H9 (cell line): ENCODE data around the gene NUMA1. TPM values are rescaled to one million over a fixed set of nuclear protein-coding genes. Genes with fewer than 3 reads are reported as not detected.

Experiments
- DNase-seq: peaks from one replicate; pipeline ENCODE4 v3.0.0-alpha.2; 2017
- H2AFZ ChIP-seq: one replicate; pipeline ENCODE4 v1.6.1; 2013; ENCODE audit warnings: mild to moderate bottlenecking, low read length, control low read depth, moderate library complexity
- H2AK5ac ChIP-seq: 2 replicates; pipeline ENCODE4 v1.6.1; 2013; ENCODE audit warnings: low read length, control low read depth, mixed read lengths; ENCODE audit not compliant: insufficient read length
- H2BK120ac ChIP-seq: one replicate; pipeline ENCODE4 v1.6.1; 2013; ENCODE audit warnings: low read depth, mild to moderate bottlenecking, low read length, control low read depth, inconsistent platforms; ENCODE audit not compliant: poor library complexity, severe bottlenecking
- H2BK12ac ChIP-seq: 2 replicates; pipeline ENCODE4 v1.6.1; 2013; ENCODE audit warnings: low read length, control low read depth, mixed read lengths, low read depth; ENCODE audit not compliant: insufficient read length
- H2BK15ac ChIP-seq: 2 replicates; pipeline ENCODE4 v1.6.1; 2013; ENCODE audit warnings: low read depth, low read length, control low read depth
- H2BK20ac ChIP-seq: one replicate; pipeline ENCODE4 v1.6.1; 2013; ENCODE audit warnings: low read depth, mild to moderate bottlenecking, low read length, control low read depth, inconsistent platforms; ENCODE audit not compliant: poor library complexity, severe bottlenecking
- H2BK5ac ChIP-seq: 2 replicates; pipeline ENCODE4 v1.6.1; 2013; ENCODE audit warnings: low read length, control low read depth, mixed read lengths; ENCODE audit not compliant: insufficient read length
- H3K14ac ChIP-seq: 2 replicates; pipeline ENCODE4 v1.6.1; 2013; ENCODE audit warnings: low read length, control low read depth; ENCODE audit not compliant: insufficient read depth
- H3K18ac ChIP-seq: 2 replicates; pipeline ENCODE4 v1.6.1; 2013; ENCODE audit warnings: low read depth, mild to moderate bottlenecking, mixed read lengths, low read length, control low read depth; ENCODE audit not compliant: insufficient read length
- H3K23ac ChIP-seq: 2 replicates; pipeline ENCODE4 v1.6.1; 2013; ENCODE audit warnings: low read length, control low read depth, mixed read lengths, low read depth; ENCODE audit not compliant: insufficient read length
- H3K23me2 ChIP-seq: 2 replicates; pipeline ENCODE4 v1.6.1; 2013; ENCODE audit warnings: low read depth, mild to moderate bottlenecking, mixed read lengths, low read length, control low read depth; ENCODE audit not compliant: insufficient read length, poor library complexity, severe bottlenecking
- H3K27ac ChIP-seq: 2 replicates; pipeline ENCODE4 v1.5.1; 2013; ENCODE audit warnings: low read length, control low read depth, mixed read lengths, low read depth; ENCODE audit not compliant: insufficient read length
- H3K27me3 ChIP-seq: 2 replicates; pipeline ENCODE4 v1.6.1; 2013; ENCODE audit warnings: low read length, control low read depth, inconsistent platforms; ENCODE audit not compliant: insufficient read depth
- H3K4ac ChIP-seq: 2 replicates; pipeline ENCODE4 v1.6.1; 2013; ENCODE audit warnings: low read depth, mild to moderate bottlenecking, control low read depth, inconsistent platforms, low read length, moderate library complexity
- H3K4me1 ChIP-seq: 2 replicates; pipeline ENCODE4 v1.6.1; 2013; ENCODE audit warnings: low read length, control low read depth, inconsistent platforms; ENCODE audit not compliant: insufficient read depth
- H3K4me2 ChIP-seq: 2 replicates; pipeline ENCODE4 v1.6.1; 2013; ENCODE audit warnings: low read length, control low read depth, mixed read lengths; ENCODE audit not compliant: insufficient read length, insufficient read depth
- H3K56ac ChIP-seq: 2 replicates; pipeline ENCODE4 v1.6.1; 2013; ENCODE audit warnings: low read depth, mild to moderate bottlenecking, mixed read lengths, low read length, control low read depth; ENCODE audit not compliant: insufficient read length
- H3K79me1 ChIP-seq: 2 replicates; pipeline ENCODE4 v1.6.1; 2013; ENCODE audit warnings: low read depth, mild to moderate bottlenecking, moderate library complexity, low read length, control low read depth, inconsistent platforms; ENCODE audit not compliant: insufficient read depth, poor library complexity, severe bottlenecking
- H3K79me2 ChIP-seq: 2 replicates; pipeline ENCODE4 v1.6.1; 2013; ENCODE audit warnings: low read length, control low read depth, inconsistent platforms; ENCODE audit not compliant: insufficient read depth
- H3K9ac ChIP-seq: 2 replicates; pipeline ENCODE4 v1.6.1; 2013; ENCODE audit warnings: low read length, control low read depth, mixed read lengths; ENCODE audit not compliant: insufficient read length; ENCODE audit errors: extremely low read depth
- H3K9me3 ChIP-seq: one replicate; pipeline ENCODE4 v1.6.1; 2013; ENCODE audit warnings: low read depth, low read length, inconsistent platforms; ENCODE audit not compliant: control insufficient read depth
- H3T11ph ChIP-seq: one replicate; pipeline ENCODE4 v1.6.1; 2013; ENCODE audit warnings: mild to moderate bottlenecking, low read length, control low read depth, inconsistent platforms
- H4K20me1 ChIP-seq: one replicate; pipeline ENCODE4 v1.6.1; 2013; ENCODE audit not compliant: control insufficient read depth, insufficient read length, insufficient read depth
- H4K5ac ChIP-seq: 2 replicates; pipeline ENCODE4 v1.6.1; 2013; ENCODE audit warnings: low read depth, mild to moderate bottlenecking, mixed read lengths, low read length, control low read depth; ENCODE audit not compliant: insufficient read length
- H4K8ac ChIP-seq: replicated peaks from 2 replicates; pipeline ENCODE4 v1.6.1; 2013; ENCODE audit warnings: low read length, control low read depth, mixed read lengths, low read depth; ENCODE audit not compliant: insufficient read length
- H4K91ac ChIP-seq: 2 replicates; pipeline ENCODE4 v1.6.1; 2013; ENCODE audit warnings: low read depth, mild to moderate bottlenecking, moderate library complexity, mixed read lengths, low read length, control low read depth; ENCODE audit not compliant: insufficient read length
- H3K27ac Mint-ChIP-seq, 3 experiments: 2 replicates in 2 of 3; 3 replicates in 1 of 3; pipeline ENCODE4 v1.8.0; 2020 to 2021; ENCODE audit warnings: mixed read lengths in 3 of 3, mild to moderate bottlenecking in 1 of 3, moderate library complexity in 1 of 3
- H3K27me3 Mint-ChIP-seq: 2 replicates; pipeline ENCODE4 v1.8.0; 2021; ENCODE audit warnings: low read depth, mild to moderate bottlenecking, moderate library complexity, mixed read lengths
- H3K36me3 Mint-ChIP-seq, 3 experiments: 2 replicates in 2 of 3; 3 replicates in 1 of 3; pipeline ENCODE4 v1.8.0; 2020 to 2021; ENCODE audit warnings: low read depth in 3 of 3, mixed read lengths in 3 of 3; ENCODE audit not compliant: insufficient read depth in 1 of 3
- H3K4me1 Mint-ChIP-seq, 2 experiments: 2 replicates each; pipeline ENCODE4 v1.8.0; 2020; ENCODE audit warnings: mixed read lengths in 2 of 2
- H3K4me3 Mint-ChIP-seq, 2 experiments: 2 replicates in 1 of 2; 3 replicates in 1 of 2; pipeline ENCODE4 v1.8.0; 2020 to 2021; ENCODE audit warnings: mild to moderate bottlenecking in 2 of 2, mixed read lengths in 2 of 2, moderate library complexity in 1 of 2
- H3K9me3 Mint-ChIP-seq, 2 experiments: 2 replicates in 1 of 2; 3 replicates in 1 of 2; pipeline ENCODE4 v1.8.0; 2020; ENCODE audit warnings: mild to moderate bottlenecking in 2 of 2, mixed read lengths in 2 of 2, moderate library complexity in 1 of 2
- CTCF ChIP-seq: fragments of 200-600 bp; sonication (generic); conservative IDR thresholded peaks from 3 replicates; pipeline ENCODE4 v1.8.0; 2021; ENCODE audit warnings: antibody characterized with exemption, mild to moderate bottlenecking
- WGBS: extraction: QIAGEN DNeasy Blood & Tissue Kit; methylation state at CpG from one replicate; pipeline ENCODE4 v1.1.7; 2013; ENCODE audit warnings: missing lambda C conversion rate, low lambda C conversion rate, mixed read lengths; ENCODE audit not compliant: insufficient read length; ENCODE audit errors: extremely low coverage; 5-methylcytosine and 5-hydroxymethylcytosine counted together
- total RNA-seq: library from RNA; stranded (reverse); gene quantifications from 2 replicates; pipeline ENCODE4 v1.2.1, GENCODE V29; 2021

NUMA1 gene
- total RNA-seq, 1 experiment from 2014 or later: 136 TPM

GRCh38 chr11:71976551-71976950 lies 103.8 kb downstream of the NUMA1 start:
- Mint-ChIP-seq H3K27me3 (no peaks in the 10 kb centered on the region), H3K4me1 (peaks cover 2% of the 10 kb centered on the region in 2 experiments; a peak in 2 of 4 replicates), H3K9me3 (no peaks in the 10 kb centered on the region), H3K4me3 (no peak overlapping the region), H3K27ac (no peak overlapping the region), H3K36me3 (peaks cover 9 to 25% (median 16%) of the 10 kb centered on the region in 3 experiments)
- Histone ChIP-seq H2BK15ac (no peak overlapping the region), H3K4ac (no peak overlapping the region), H3K18ac (no peak overlapping the region), H2AFZ (no peak overlapping the region), H3K79me1 (no peaks in the 10 kb centered on the region), H2BK20ac (no peak overlapping the region), H4K8ac (no peak overlapping the region), H4K20me1 (no peaks in the 10 kb centered on the region), H3K27me3 (no peaks in the 10 kb centered on the region), H3K4me1 (no peaks in the 10 kb centered on the region), H3K56ac (no peak overlapping the region), H3K4me2 (no peak overlapping the region), H4K91ac (no peak overlapping the region), H3K23me2 (no peaks in the 10 kb centered on the region), H2AK5ac (no peak overlapping the region), H3K14ac (no peak overlapping the region), H3K9me3 (no peaks in the 10 kb centered on the region), H3K23ac (no peak overlapping the region), H3K79me2 (no peaks in the 10 kb centered on the region), H2BK120ac (no peak overlapping the region), H3K9ac (no peak overlapping the region), H2BK12ac (no peak overlapping the region), H3K27ac (no peak overlapping the region), H3T11ph (no peak overlapping the region), H2BK5ac (no peak overlapping the region), H4K5ac (no peak overlapping the region)
- no CpG with 5 or more reads among the region's 5 CpGs for WGBS
- TF ChIP-seq CTCF: no peak
- no peak for DNase-seq
